HUES6 (cell line): Measurements from ENCODE around the gene RNF138.

Experiments used
- H3K27ac ChIP-seq: 2 replicates; pipeline ENCODE4 v1.7.0; 2013; ENCODE audit warnings: low read depth, mild to moderate bottlenecking, low read length, inconsistent platforms
- H3K27me3 ChIP-seq: 2 replicates; pipeline ENCODE4 v1.6.1; 2013; ENCODE audit warnings: low read length; ENCODE audit not compliant: control insufficient read depth, insufficient read depth
- H3K36me3 ChIP-seq: 2 replicates; pipeline ENCODE4 v1.6.1; 2013; ENCODE audit warnings: low read length; ENCODE audit not compliant: control insufficient read depth, insufficient read depth
- H3K4me1 ChIP-seq: 2 replicates; pipeline ENCODE4 v1.6.1; 2013; ENCODE audit warnings: low read length; ENCODE audit not compliant: control insufficient read depth, insufficient read depth
- H3K4me3 ChIP-seq: 2 replicates; pipeline ENCODE4 v1.5.1; 2013; ENCODE audit warnings: low read depth, low read length
- H3K9ac ChIP-seq: one replicate; pipeline ENCODE4 v1.6.1; 2013; ENCODE audit warnings: mild to moderate bottlenecking, low read length
- H3K9me3 ChIP-seq: 2 replicates; pipeline ENCODE4 v1.6.1; 2013; ENCODE audit warnings: low read depth, low read length; ENCODE audit not compliant: control insufficient read depth, insufficient read depth

Gene RNF138

GRCh38 chr18:32091724-32092421 lies at the start of gene RNF138:
TSS of gene RNF138 (plus strand) at chr18:32091874. CDS start at chr18:32092777, 903 bp downstream.
- peaks cover 17% of the 10 kb centered on the region for H3K36me3 ChIP-seq
- H3K9me3 ChIP-seq, result no peaks in the 10 kb centered on the region
- H3K9ac ChIP-seq, result peak within 1 kb of the TSS; percentile 95
- no peaks in the 10 kb centered on the region for H3K27me3 ChIP-seq
- H3K4me1 ChIP-seq, result peaks cover 24% of the 10 kb centered on the region
- H3K4me3 ChIP-seq, result peak within 1 kb of the TSS; percentile 79
- peak within 1 kb of the TSS; percentile 98 for H3K27ac ChIP-seq

- no peaks in the 10 kb centered on the region for H3K9me3 ChIP-seq
- peaks cover 39% of the 10 kb centered on the region for H3K36me3 ChIP-seq
- H3K27me3 ChIP-seq, result no peaks in the 10 kb centered on the region
- no peaks in the 10 kb centered on the region for H3K4me1 ChIP-seq
- H3K9ac ChIP-seq, result no peak overlapping the region
- no peak overlapping the region for H3K4me3 ChIP-seq
- no peak overlapping the region for H3K27ac ChIP-seq
Observed at GRCh38 chr18:32042337-32042736, 49.3 kb upstream of the RNF138 start.

- Histone ChIP-seq H3K4me1 (no peaks in the 10 kb centered on the region; the same call in 1 of the 2 replicates), H3K9me3 (no peaks in the 10 kb centered on the region), H3K9ac (no peak overlapping the region), H3K27ac (no peak overlapping the region), H3K4me3 (no peak overlapping the region), H3K36me3 (peaks cover 18% of the 10 kb centered on the region), H3K27me3 (no peaks in the 10 kb centered on the region)
Observed at GRCh38 chr18:32048507-32049091, 43.1 kb upstream of the RNF138 start.

GRCh38 chr18:32049393-32050171 lies 42.1 kb upstream of the RNF138 start:
- Histone ChIP-seq H3K4me1 (no peaks in the 10 kb centered on the region; the same call in 1 of the 2 replicates), H3K4me3 (no peak overlapping the region), H3K9ac (no peak overlapping the region), H3K27me3 (no peaks in the 10 kb centered on the region), H3K36me3 (peaks cover 17% of the 10 kb centered on the region), H3K9me3 (no peaks in the 10 kb centered on the region), H3K27ac (no peak overlapping the region)

GRCh38 chr18:32056613-32057358 lies 34.9 kb upstream of the RNF138 start:
- no peak overlapping the region for H3K9ac ChIP-seq
- no peak overlapping the region for H3K27ac ChIP-seq
- no peaks in the 10 kb centered on the region for H3K27me3 ChIP-seq
- no peak overlapping the region for H3K4me3 ChIP-seq
- H3K36me3 ChIP-seq, result 0 out of 2 replicates have a peak, but pooled peaks cover 3% of the 10 kb centered on the region
- H3K9me3 ChIP-seq, result no peaks in the 10 kb centered on the region
- peaks cover 8% of the 10 kb centered on the region; the same call in 1 of the 2 replicates for H3K4me1 ChIP-seq

GRCh38 chr18:32057624-32058165 lies 34.0 kb upstream of the RNF138 start:
- no peak overlapping the region for H3K9ac ChIP-seq
- 0 out of 2 replicates have a peak, but pooled peaks cover 5% of the 10 kb centered on the region for H3K36me3 ChIP-seq
- H3K27ac ChIP-seq, result no peak overlapping the region
- no peaks in the 10 kb centered on the region for H3K27me3 ChIP-seq
- H3K9me3 ChIP-seq, result no peaks in the 10 kb centered on the region
- H3K4me1 ChIP-seq, result peaks cover 8% of the 10 kb centered on the region; the same call in 1 of the 2 replicates
- H3K4me3 ChIP-seq, result no peak overlapping the region

GRCh38 chr18:32060026-32060425 lies 31.6 kb upstream of the RNF138 start:
- no peak overlapping the region for H3K27ac ChIP-seq
- H3K9ac ChIP-seq, result no peak overlapping the region
- H3K9me3 ChIP-seq, result no peaks in the 10 kb centered on the region
- 0 out of 2 replicates have a peak, but pooled peaks cover 5% of the 10 kb centered on the region for H3K36me3 ChIP-seq
- no peaks in the 10 kb centered on the region for H3K27me3 ChIP-seq
- no peak overlapping the region for H3K4me3 ChIP-seq
- H3K4me1 ChIP-seq, result peaks cover 8% of the 10 kb centered on the region; the same call in 1 of the 2 replicates

GRCh38 chr18:32067375-32068167 lies 24.1 kb upstream of the RNF138 start:
- Histone ChIP-seq H3K9me3 (no peaks in the 10 kb centered on the region), H3K27ac (no peak overlapping the region), H3K27me3 (no peaks in the 10 kb centered on the region), H3K9ac (no peak overlapping the region), H3K4me3 (no peak overlapping the region), H3K4me1 (no peaks in the 10 kb centered on the region), H3K36me3 (no peaks in the 10 kb centered on the region)

GRCh38 chr18:32072321-32072720 lies 19.4 kb upstream of the RNF138 start:
- H3K27me3 ChIP-seq, result no peaks in the 10 kb centered on the region

GRCh38 chr18:32074206-32074605 lies 17.5 kb upstream of the RNF138 start:
- no peak overlapping the region for H3K4me3 ChIP-seq
- no peaks in the 10 kb centered on the region for H3K4me1 ChIP-seq
- no peaks in the 10 kb centered on the region for H3K27me3 ChIP-seq
- no peak overlapping the region for H3K27ac ChIP-seq
- no peaks in the 10 kb centered on the region for H3K36me3 ChIP-seq
- no peaks in the 10 kb centered on the region for H3K9me3 ChIP-seq
- no peak overlapping the region for H3K9ac ChIP-seq

More at GRCh38 chr18:32072321-32072720, 19.4 kb upstream of the RNF138 start:
- Histone ChIP-seq H3K9me3 (no peaks in the 10 kb centered on the region), H3K4me3 (no peak overlapping the region), H3K4me1 (no peaks in the 10 kb centered on the region), H3K36me3 (no peaks in the 10 kb centered on the region), H3K27ac (no peak overlapping the region), H3K9ac (no peak overlapping the region)
